ENCODE results near the gene FDX2.

DNA sequence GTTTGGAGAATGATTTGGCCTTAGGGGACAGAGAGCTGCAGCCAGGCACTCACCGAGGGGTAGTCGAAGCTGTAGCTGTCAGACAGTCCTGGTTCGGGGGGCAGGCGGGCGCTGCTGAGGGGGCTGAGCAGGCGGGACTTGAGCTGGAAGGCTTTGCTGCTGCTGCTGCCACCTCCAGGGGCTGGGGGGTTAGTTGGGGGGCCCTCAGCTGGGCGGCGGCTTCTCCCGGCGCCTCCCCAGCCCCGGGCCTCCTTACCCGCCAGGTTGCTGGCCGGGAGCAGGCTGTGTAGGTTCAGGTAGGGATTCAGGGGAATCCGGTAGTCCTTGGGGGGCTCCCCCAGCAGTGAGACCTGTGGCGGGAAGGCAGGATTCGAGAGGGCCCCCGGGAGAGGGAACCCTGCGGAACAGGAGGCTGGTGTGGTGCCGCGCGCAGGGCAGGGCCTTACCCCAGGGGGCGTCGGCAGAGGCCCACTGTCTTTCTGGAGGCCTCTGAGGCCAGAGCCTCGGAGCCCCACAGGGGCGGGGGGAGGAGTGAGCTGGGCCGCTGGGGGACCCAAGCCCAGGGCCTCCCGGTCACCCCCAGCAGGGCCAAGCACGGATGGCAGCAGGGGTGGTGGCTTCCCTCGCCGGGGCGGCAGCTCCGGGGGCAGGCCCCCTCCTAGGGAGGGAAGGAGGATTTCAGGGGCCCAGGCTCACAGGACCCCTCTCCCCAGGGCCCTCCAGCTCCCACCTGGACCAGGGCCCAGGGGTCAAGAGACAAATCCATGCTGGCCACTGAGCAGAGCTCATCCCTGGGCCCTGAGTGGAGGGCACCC is 5.0 kb upstream of the FDX2 start:
- TF ChIP-seq, protein P1, sequence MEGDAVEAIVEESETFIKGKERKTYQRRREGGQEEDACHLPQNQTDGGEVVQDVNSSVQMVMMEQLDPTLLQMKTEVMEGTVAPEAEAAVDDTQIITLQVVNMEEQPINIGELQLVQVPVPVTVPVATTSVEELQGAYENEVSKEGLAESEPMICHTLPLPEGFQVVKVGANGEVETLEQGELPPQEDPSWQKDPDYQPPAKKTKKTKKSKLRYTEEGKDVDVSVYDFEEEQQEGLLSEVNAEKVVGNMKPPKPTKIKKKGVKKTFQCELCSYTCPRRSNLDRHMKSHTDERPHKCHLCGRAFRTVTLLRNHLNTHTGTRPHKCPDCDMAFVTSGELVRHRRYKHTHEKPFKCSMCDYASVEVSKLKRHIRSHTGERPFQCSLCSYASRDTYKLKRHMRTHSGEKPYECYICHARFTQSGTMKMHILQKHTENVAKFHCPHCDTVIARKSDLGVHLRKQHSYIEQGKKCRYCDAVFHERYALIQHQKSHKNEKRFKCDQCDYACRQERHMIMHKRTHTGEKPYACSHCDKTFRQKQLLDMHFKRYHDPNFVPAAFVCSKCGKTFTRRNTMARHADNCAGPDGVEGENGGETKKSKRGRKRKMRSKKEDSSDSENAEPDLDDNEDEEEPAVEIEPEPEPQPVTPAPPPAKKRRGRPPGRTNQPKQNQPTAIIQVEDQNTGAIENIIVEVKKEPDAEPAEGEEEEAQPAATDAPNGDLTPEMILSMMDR (IDR thresholded peaks at IDR 0.05): no peak
- no peak for TF ChIP-seq EZH2 (IDR thresholded peaks at IDR 0.05; ENCODE audit: borderline replicate concordance, insufficient read depth, low read depth, low read length, poor library complexity, severe bottlenecking)

All from B cell (primary cell).